22Rv1 (cell line): ENCODE measurements around the gene ADSS2.

Source experiments
- H3K27ac ChIP-seq: fragments of 450-650 bp; 2 replicates; pipeline ENCODE4 v1.5.1; 2017
- CTCF ChIP-seq: fragments of 450-650 bp; IDR thresholded peaks from 2 replicates; pipeline ENCODE4 v1.5.1; 2017; ENCODE audit warnings: mild to moderate bottlenecking
- ZFX ChIP-seq: fragments of 450-650 bp; IDR thresholded peaks from 2 replicates; pipeline ENCODE4 v1.6.1; 2017; ENCODE audit warnings: antibody characterized with exemption, borderline replicate concordance

ADSS2 gene

GRCh38 chr1:244450597-244451538, 841 bp downstream of the ADSS2 start:
- H3K27ac ChIP-seq = peak overlapping the region; percentile 89
- TF ChIP-seq ZFX = no peak
- no peak for TF ChIP-seq CTCF

- TF ChIP-seq CTCF (no peak), ZFX (no peak)
- no peak overlapping the region for H3K27ac ChIP-seq
Measured at GRCh38 chr1:244449936-244450508, 1.7 kb downstream of the ADSS2 start.

- H3K27ac ChIP-seq = no peak overlapping the region
- no peak for TF ChIP-seq ZFX
- no peak for TF ChIP-seq CTCF
Measured at GRCh38 chr1:244448279-244449036, 3.3 kb downstream of the ADSS2 start.

- no peak for TF ChIP-seq ZFX
- TF ChIP-seq CTCF = no peak
- H3K27ac ChIP-seq = no peak overlapping the region
Measured at GRCh38 chr1:244447552-244447951, 4.2 kb downstream of the ADSS2 start.

GRCh38 chr1:244447024-244447423, 4.7 kb downstream of the ADSS2 start:
- H3K27ac ChIP-seq = no peak overlapping the region
- TF ChIP-seq CTCF (no peak), ZFX (no peak)

GRCh38 chr1:244445320-244446181, 6.2 kb downstream of the ADSS2 start:
- no peak overlapping the region for H3K27ac ChIP-seq
- no peak for TF ChIP-seq ZFX
- TF ChIP-seq CTCF = no peak
